Measurements from ENCODE around the gene TBCK.

Gene TBCK

DNA sequence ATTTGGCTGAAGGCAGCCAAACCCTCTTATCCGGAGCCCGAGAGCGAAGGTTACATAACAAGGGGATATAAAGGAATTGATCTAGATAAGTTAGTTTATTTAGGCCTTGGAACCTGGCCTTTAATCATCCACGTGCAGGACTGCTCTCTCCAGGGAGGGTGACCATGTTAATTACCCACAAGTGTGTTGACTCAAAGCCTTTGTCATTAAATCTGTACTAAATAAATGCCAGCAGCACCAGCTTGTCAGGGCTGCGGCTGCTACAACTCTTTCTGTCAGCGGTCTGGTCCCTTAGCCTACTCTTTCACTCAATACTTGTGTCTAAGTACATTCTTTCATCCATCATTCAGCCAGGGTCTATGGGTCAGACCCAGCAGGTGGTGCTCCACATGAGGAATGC, 206.1 kb downstream of the TBCK start:
- DNase-seq: no peak

DNA sequence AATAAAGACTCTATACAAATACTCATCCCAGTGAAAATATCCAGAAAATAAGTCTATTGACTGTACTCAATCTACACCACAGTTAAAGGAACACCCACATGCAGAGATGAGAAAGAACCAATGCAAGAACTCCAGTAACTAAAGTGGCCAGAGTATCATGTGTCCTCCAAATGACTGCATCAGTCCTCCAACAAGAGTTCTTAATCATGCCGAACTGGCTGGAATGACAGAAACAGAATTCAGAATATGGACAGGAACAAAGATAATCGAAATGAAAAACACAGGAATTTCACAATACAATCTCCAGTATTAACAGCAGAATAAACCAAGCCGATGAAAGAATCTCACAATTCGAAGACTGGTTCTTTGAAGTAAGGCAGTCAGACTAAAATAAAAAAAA, 210.3 kb downstream of the TBCK start:
- no peak for DNase-seq

DNA sequence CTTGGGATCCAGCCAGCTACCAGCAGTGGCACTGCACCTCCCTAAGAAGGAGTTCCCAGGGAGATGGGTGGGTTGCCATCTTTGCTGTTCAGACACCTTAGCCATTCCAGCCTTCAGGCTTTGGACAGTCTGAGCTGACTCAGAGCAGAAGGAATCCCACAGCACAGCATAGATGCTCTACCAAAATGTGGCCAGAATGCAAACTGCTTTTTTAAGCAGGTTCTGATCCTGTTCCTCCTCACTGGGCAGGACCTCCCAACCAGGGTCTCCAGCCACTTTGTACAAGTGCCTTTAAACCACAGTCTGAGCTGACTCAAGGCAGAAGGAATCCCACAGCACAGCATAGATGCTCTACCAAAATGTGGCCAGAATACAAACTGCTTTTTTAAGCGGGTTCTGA, 211.7 kb downstream of the TBCK start:
- DNase-seq: no peak

DNA sequence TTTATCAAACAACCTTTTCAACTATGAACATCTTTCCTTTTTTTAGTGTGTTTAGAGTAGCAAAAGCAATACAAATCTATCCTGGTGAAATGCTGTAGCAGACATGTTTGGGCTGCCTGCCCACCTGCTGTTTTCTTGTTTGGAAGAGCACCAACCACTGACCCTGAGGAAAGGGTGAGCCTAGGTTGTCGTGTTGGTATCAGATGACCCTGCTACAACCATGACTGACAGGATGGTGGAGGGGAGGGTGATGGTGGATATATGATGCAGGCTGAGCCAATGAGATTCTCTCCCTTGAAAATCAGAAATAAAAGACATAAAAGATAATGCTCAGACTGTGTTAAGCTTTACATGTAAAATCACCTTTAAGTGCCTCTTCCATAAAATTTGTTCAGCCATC, 219.6 kb downstream of the TBCK start:
- no peak for DNase-seq

DNA sequence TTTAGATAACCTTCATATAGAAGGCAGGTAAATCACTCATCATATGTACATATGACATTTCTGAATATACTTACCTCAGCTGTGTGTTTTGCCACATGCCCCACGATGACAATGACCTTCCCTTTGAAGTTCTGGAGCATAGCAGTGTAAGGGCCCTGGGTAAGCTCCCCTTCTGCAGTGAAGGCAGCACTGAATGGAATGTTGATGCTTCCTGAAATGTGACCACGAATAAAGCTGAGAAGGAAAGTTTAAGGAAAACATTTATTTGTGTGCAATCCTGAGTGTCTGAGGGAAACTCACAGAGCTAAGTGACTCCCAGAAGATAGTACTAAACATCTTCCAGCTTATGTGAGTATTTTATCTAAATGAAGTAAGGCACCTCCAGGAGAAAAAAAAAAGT, 220.6 kb downstream of the TBCK start:
- no peak for DNase-seq

DNA sequence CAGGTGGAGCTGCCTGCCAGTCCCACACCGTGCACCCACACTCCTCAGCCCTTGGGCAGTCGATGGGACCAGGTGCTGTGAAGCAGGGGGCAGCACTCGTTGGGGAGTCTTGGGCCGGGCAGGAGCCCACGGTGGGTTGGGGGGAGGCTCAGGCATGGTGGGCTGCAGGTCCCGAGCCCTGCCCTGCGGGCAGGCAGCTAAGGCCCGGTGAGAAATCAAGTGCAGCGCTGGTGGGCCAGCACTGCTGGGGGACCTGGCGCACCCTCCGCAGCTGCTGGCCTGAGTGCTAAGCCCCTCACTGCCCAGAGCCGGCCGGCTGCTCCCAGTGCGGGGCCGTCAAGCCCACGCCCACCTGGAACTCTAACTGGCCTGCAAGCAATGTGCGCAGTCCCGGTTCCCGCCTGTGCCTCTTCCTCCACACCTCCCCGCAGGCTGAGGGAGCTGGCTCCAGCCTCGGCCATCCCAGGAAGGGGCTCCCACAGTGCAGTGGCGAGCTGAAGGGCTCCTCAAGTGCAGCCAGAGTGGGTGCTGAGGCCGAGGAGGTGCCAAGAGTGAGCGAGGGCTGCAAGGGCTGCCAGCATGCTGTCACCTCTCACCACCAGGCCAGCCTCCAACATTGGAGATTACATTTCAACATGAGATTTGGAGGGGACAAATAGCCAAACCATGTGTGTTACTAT, 223.5 kb downstream of the TBCK start:
- DNase-seq: no peak

DNA sequence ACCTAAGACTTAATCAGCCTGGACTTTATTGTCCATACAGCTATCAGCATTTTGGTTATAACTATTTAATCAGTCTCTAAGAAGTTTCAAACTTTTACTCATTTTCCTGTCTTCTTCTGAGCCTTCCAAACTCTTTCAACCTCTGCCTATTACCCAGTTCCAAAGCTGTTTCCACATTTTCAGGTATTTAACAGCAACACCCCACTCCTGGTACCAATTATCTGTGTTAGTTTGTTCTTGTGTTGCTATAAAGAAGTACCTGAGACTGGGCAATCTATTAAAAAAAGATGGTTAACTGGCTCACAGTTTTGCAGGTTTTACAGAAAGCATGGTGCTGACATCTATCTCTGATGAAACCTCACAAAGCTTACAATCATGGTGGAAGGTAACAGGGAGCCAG, 225.2 kb downstream of the TBCK start:
- no peak for DNase-seq

DNA sequence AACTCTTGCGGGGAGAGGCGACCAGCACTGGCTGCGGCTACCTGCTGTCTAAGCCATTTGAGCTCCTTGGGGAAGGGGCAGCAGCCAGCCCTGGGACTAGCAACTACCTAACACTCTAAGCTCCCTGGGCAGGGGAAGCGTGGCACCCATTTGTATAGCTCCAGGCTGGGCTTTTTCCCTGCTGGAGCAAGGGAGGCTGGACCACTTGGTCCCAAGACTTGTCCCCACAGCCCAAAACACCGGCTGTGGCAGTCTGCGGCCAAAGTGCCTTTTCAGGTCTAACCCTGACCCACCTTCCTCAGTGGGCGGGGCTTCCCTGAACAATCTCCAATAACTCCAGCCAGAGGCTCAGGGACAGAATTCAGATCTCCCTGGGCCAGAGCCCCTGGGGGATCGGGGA, 232.9 kb downstream of the TBCK start:
- no peak for DNase-seq

DNA sequence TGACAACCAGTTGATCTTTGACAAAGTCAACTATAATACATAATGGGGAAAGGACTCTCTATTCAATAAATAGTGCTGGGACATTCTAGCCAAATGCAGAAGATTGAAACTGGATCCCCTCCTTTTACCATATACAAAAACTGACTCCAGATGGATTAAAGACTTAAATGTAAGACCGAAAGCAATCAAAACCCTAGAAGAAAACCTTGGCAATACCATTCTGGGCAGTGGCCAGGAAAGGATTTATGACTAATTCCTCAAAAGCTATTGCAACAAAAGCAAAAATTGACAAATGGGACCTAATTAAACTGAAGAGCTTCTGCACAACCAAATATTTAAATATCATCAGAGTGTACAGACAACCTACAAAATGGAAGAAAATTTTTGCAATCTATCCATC, 235.6 kb downstream of the TBCK start:
- DNase-seq: no peak

DNA sequence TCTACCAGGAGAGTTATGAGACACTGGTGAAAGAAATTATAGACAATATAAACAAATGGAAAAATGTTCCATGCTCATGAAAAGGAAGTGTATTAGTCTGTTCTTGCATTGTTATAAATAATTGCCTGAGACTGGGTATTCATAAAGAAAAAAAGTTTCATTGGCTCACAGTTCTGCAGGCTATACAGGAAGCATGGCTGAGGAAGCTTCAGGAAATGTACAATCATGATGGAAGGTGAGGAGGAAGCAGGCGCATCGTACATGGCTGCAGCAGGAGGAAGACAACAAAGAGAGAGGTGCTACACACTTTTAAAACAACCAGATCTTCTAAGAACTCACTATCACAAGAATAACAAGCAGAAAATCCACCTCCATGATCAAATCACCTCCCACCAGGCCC, 236.4 kb downstream of the TBCK start:
- no peak for DNase-seq

DNA sequence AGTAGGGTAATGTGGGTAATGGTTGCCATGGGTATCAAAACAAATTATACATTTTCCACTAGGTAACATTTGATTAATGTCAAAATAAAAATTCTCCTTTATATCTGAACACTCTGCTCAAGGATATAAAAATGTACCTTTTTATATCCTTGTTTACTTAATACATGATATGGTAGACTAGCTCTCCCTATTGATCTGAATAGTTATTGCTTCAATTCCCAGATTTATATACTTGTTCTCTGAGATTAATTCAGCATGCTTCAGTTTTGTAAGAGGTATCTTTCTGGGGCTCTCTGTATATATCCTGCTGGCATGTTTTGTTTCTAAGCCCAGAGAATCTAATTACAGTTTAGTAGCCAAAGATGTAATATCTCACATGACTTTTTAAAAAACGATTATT, 251.0 kb downstream of the TBCK start:
- DNase-seq: no peak

DNA sequence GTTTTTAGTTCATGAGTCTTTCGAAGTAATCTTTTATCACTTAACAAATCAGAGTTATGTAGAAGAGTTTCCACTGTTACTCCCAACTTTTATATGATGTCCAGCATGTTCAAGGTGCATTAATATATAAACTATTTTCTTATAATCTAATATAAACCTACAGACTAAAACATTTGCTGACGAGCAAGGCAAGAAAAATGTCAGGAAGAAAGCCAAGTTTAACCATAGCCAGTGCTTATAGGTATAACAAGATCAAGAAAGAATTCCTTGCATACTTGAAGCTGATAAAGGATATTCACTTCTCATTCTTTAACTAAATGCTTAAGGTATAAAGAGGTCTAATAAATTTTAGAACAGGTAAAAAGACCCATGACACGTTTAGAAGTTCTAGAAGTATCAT, 253.0 kb downstream of the TBCK start:
- no peak for DNase-seq

DNA sequence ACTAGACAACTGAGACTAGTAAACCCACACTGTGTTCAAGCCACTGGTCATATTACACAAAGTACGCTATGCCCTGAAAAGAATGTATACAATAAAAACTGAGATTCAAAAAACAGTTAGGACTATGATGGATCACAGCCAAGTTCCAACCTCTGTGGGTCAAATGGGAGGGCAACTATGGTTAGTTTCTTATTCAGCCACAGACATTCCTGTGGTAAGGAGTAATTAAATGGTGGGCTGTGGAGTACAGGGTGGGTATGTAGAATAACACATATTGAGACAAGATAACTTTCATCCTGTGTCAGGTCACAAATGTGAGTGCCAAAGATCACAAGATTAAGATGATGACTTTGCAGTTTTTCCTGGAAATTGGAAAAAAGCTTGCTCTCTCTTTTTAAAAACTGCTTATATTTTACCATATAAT, 253.5 kb downstream of the TBCK start:
- DNase-seq: no peak

DNA sequence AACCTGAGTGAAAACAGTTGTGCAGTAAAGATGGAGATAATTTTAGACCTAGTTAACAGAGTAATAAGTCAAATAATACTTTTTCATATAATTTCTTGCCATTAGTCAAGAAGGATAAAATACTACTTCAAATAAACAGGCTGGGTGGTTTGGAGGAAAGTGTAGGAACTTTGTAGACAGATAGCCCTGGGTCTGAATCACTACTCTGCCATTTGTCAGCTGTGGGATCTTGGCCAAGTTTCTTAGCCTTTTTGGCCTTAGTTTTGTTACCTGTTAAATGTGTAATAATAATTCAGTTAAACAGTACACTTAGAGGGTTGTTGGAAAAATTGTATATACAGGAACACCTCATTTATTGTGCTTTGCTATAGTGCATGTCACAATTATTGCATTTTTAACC, 257.1 kb downstream of the TBCK start:
- no peak for DNase-seq

DNA sequence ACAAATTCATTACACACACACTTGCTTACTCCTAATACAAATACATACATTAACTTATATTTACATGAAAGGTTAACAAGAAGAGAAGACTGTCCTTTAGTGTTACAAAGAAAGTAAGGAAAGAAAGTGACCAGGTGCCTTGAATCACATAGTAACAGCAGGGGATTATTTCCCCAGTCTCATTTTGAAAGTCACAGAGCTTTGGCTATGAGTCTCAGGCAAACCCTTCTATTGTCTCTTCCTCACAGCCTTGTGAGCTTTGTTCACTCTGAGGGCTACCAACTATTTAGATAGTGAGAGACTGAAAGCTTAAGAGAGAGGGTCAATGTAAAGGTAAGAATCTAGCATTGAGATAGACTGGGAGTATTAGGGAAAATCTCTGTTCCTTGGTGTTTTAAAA, 259.1 kb downstream of the TBCK start:
- no peak for DNase-seq

DNA sequence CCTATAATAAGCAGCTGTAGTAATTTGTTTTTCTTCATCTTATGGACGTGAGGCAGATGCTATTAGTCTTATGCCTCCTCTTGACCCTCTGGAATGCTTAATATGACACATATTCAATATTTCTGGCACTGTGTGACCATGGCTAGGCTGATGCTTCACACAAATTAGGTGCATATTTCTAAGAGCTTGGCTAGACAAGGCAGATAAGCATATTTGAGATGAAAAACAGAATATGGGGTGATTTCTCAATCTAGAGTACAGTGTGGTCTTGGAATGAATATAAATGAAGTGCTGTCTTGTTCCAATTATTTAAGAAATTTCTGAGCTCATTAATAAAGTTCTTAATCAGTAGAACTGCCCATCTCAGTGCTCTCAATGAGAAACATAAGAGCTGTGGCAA, 264.5 kb downstream of the TBCK start:
- no peak for DNase-seq

DNA sequence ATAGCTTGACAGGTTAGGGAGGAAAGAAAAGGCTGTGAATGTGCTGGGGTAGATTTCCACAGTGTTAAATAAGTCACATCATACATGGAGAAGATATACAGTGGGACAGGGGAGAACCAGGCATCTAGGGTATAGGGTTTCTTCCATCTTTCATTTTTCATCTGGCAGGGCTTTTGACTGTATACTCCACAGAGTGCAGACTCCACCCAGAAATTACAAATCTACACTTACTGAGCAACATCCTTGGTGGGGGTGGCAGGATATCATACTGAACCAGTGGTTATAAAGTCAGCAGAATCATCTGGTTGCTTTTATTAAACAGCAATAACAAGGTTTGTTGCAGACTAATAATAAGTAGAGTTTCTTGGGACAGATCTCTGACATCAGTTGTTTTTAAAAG, 266.5 kb downstream of the TBCK start:
- DNase-seq: no peak

DNA sequence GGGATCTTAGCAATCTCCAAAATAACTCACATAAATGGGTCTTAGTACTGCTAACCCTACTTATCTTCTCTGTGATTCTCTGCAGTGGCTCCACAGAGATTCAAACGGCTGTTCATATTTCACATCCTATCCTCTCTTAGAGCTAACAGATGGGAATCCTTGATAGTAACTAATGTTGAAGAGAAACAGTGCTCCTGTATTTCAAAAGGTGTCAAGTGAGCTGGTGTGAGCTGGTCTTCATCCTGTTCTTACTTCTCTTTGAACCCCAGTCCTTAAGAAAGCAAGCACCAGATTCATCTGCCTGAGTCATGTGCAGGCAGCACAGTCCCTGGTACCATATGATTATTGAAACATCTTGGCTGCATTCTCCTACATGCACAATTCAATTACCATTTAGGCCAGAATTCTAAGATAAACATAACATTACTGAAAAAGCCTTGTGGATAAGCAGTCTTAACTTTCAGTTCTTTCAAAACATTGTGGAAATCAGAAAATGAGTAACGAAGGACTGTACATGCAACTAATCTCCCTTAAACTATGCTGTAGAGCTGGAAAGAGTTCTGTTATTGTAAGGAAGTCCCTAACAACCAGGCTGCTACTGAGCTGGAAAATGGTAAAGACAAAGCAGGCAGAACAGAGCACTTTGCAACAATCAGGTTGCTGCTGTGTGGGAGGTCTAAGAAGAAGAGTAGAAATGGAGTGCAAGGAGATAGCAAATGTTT, 267.6 kb downstream of the TBCK start:
- DNase-seq: no peak

DNA sequence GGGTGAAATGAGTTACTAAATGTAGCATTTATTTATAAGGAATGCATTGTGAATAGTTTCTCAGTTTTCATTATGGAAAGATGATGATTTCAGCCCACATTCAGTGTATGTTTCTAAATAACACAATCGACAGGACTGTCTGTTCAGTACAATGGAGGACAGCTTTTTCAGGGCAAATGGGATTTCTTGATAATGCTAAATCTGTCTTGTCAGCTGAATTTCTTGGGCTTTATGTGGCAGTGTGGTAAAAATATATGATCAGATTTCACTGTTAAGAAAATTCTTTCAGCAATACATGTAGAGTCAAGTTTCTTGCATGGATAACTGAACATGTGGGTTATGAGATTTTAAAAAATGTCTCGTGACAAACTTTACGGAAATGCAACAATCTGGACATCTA, 269.9 kb downstream of the TBCK start:
- DNase-seq: no peak

DNA sequence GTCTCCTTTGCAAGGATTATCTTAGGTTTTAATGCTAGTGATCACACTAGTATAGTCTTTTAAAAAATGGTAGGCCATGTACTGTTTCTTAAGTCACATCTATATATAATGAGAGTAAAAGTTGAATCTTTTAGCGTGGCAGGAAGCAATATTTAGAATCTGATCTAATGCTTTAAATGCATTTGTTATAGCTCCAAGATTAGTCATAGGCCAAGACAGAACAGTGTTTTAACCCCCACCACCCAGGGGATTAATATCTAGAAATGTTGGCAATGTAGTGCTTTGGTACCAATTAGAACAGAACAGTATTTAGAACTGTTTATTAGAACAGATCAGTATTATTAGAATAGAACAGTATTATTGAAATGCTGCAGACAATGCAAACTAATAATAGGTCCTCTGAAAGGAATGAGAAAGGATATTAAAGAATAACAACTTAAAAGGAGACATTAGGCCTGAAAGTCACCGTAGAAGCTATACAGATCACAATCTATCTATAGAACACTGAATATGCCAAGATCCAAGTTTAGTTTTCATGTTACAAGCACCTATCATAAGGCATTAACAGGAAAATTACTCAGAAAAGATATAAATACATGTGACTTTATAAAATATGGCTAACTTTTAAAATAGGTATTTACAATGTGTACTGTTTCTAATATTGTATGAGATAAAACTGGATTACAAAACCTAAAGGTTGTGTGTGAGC, 274.6 kb downstream of the TBCK start:
- no peak for DNase-seq

DNA sequence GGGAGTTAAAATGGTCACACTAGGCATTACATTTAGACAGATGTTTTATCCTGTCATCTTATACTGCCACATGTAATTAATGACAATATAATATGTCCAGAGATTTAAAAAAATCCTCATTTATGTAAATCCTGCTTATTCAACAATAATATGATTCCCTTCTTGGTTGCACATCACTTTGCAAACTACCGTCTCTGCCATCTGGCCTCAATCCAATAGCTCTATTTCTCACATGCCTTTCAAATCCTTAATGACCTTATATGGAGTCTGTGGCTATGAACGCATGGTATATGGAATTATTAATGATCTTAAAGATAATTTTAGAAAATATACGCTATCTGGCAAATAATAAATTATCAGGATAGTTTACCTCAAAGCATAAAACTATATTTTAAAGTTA, 276.2 kb downstream of the TBCK start:
- no peak for DNase-seq

DNA sequence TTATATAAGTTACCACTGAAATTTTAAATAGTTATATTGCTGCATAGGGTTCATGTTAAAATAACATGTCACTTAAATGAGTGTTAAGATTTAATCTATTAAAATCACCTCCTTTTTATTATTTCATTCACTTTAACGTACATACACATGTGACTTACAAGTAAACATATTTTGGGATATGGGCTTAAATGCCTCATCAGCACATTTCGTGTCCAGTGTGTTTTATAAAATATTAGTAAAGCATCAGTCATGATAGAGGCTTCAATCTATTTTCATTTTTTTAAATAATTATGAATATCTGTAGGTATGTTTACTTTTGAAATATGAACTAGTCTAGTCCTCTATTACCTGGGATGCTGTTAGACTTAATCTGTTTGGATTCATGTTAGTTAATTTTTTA, 277.1 kb downstream of the TBCK start:
- no peak for DNase-seq

DNA sequence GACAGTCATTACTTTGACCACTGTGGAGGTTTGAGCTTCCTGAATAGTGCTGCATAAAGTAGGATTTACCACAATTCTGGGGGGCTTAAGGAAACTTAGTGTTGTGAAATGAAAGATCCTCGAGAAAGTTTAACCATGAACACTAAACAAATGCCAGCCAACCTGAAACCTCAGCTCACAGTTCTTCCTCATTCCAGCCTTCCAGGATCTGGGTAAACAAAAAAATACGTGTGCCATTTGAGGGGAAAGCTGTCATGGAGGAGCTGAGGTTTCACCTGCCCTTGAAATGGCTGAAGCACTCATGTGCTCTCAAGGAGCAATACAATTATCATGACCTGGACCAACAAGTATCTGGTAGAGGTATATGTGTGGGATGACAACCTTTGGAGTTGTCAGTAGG, 278.0 kb downstream of the TBCK start:
- DNase-seq: no peak

DNA sequence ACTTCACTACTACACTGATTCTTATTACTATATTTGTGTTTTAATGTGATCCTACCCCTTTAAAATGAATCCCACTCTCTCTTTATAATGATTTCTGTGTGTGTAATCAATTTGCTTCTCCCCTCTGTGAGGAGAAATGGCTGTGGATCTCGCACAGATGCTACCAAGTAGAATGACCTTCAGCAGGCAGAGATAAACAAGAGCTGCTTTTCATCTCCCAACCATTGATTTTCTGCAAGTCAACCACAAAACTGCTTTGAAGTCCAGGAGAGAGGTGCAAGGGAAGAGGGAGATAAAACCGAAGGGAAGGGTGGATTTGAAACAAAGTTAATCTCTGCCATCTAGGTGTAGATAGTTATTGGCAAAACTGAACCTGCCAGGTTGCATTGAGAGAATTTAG, 279.2 kb downstream of the TBCK start:
- DNase-seq: no peak

DNA sequence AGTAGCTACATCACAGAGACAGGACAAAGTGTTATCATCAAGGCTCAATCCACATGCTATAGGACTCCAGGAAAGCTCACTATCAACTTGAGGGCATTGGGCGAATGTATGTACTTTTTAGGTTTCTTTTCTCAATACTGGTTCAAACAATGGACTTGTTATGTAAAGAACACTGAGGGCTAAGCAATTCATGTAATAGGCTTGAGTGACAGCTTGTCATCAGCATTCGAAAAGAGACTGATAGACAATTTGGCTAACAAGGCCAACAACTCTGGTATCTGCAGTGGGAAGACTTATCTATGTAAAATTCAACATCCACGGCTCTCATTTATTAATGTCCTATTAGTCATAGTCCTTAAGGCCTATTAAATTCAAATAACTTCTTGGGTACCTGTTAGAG, 279.7 kb downstream of the TBCK start:
- DNase-seq: no peak

Data from KG1 (cell line).